Measurements from ENCODE around the gene POLD2. TPM values are rescaled to one million over a fixed set of nuclear protein-coding genes. Genes with fewer than 3 reads are reported as not detected.

POLD2 gene
- total RNA-seq, 4 donors from 2014 or later, result 33.9 to 87.9 (median 71.0) TPM

DNA sequence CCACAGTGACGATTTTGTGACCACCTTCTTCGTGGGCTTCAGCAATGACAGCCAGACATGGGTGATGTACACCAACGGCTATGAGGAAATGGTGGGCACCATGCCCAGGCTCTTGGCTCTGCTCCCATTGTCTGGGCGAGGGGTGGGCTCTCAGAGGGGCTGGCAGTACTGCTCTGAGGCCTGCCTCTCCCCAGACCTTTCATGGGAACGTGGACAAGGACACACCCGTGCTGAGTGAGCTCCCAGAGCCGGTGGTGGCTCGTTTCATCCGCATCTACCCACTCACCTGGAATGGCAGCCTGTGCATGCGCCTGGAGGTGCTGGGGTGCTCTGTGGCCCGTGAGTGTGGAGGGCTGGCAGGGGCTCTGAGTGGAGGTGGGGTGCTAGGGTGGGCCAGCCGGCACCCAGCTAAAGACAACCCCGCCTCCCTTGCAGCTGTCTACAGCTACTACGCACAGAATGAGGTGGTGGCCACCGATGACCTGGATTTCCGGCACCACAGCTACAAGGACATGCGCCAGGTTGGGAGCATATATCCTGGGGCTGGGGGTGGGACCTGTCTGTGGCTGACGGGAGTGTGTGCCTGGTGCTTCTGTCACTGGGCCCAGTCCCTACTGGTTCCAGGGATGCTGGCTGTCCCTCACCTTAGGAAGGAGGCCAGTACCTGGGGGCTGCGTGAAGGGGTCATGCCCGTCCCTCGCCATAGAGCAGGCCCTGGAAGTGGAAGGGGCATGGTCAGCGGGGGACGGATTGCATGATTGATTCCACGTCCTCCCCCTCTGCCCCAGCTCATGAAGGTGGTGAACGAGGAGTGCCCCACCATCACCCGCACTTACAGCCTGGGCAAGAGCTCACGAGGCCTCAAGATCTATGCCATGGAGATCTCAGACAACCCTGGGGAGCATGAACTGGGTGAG, 12.4 kb downstream of the POLD2 start:
- H3K9me3 ChIP-seq, result no peaks in the 10 kb centered on the region
- no peak overlapping the region for H3K4me3 ChIP-seq
- no peaks in the 10 kb centered on the region for H3K27me3 ChIP-seq
- H3K27ac ChIP-seq, result no peak overlapping the region
- H3K36me3 ChIP-seq, result peaks cover 0 to 96% (median 0%) of the 10 kb centered on the region in 3 donors
- TF ChIP-seq POLR2A (IDR thresholded peaks at IDR 0.05) (no peak), EP300 (IDR thresholded peaks at IDR 0.05) (no peak)
- TF ChIP-seq, protein P1, sequence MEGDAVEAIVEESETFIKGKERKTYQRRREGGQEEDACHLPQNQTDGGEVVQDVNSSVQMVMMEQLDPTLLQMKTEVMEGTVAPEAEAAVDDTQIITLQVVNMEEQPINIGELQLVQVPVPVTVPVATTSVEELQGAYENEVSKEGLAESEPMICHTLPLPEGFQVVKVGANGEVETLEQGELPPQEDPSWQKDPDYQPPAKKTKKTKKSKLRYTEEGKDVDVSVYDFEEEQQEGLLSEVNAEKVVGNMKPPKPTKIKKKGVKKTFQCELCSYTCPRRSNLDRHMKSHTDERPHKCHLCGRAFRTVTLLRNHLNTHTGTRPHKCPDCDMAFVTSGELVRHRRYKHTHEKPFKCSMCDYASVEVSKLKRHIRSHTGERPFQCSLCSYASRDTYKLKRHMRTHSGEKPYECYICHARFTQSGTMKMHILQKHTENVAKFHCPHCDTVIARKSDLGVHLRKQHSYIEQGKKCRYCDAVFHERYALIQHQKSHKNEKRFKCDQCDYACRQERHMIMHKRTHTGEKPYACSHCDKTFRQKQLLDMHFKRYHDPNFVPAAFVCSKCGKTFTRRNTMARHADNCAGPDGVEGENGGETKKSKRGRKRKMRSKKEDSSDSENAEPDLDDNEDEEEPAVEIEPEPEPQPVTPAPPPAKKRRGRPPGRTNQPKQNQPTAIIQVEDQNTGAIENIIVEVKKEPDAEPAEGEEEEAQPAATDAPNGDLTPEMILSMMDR (IDR thresholded peaks at IDR 0.05), result no peak
- peaks cover 0 to 20% (median 5%) of the 10 kb centered on the region in 4 donors for H3K4me1 ChIP-seq
- no peak for DNase-seq (ENCODE audit: low spot score in 2 of 2)
- WGBS, 2 donors, result 75 to 88% methylated on average over 6 to 24 of the region's 27 CpGs

DNA sequence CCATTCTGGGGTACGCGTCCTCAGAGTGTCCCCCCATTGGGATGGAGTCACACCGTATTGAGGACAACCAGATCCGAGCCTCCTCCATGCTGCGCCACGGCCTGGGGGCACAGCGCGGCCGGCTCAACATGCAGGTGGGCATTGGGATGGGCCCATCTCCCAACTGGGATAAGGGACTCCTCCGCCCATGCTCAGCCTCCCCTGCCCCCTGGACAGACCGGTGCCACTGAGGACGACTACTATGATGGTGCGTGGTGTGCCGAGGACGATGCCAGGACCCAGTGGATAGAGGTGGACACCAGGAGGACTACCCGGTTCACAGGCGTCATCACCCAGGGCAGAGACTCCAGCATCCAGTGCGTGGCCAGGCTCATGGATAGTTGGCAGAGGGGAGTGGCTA, 13.4 kb downstream of the POLD2 start:
- no peak overlapping the region for H3K27ac ChIP-seq
- peaks cover 0 to 86% (median 0%) of the 10 kb centered on the region in 3 donors for H3K36me3 ChIP-seq
- no peak for DNase-seq (ENCODE audit: low spot score in 2 of 2)
- H3K4me3 ChIP-seq, result no peak overlapping the region
- TF ChIP-seq EP300 (IDR thresholded peaks at IDR 0.05) (no peak), POLR2A (IDR thresholded peaks at IDR 0.05) (no peak)
- TF ChIP-seq, protein P1 (IDR thresholded peaks at IDR 0.05), result no peak
- WGBS, 2 donors, result 91 to 92% methylated on average over 13 to 17 of the region's 18 CpGs
- H3K9me3 ChIP-seq, result no peaks in the 10 kb centered on the region
- H3K27me3 ChIP-seq, result no peaks in the 10 kb centered on the region
- H3K4me1 ChIP-seq, result peaks cover 0 to 30% (median 10%) of the 10 kb centered on the region in 4 donors

DNA sequence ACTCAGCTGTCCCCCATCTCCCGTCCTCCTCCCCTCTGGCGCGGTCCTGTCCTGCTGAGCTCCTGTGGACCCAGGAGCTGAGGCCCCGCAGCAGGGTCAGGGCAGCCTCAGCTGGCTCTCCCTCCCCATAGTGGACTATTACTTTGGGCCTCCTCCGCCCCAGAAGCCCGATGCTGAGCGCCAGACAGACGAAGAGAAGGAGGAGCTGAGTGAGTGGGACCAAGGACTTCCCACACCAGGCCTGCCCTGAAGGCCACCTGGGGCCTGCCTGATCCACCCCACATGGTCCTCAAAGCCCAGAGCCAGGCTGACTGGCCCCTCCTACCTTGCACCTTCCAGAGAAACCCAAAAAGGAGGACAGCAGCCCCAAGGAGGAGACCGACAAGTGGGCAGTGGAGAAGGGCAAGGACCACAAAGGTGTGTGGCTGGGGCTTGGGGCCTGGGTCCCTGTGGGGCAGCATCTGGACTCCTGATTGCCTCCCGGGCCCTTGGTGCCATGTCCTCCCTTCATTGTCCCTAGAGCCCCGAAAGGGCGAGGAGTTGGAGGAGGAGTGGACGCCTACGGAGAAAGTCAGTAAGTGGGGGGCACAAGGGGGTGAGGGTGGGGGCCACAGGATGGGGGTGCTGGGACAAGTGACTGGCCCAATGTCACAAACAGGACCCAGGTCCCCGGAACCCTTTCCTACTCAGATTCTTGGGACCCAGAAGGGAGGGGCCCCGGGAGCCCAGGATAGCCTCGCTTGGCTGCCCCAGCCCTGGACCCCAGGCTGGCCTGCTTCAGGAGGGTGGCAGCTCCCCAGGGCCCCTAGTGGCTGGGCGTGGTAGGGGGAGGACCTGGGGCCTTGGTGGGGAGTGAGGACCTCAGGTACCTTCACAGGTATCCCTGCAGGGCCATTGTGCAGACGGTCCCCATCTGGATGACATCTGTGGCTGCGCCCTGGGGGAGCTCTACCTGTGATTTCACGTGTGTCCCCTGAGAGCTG, 14.3 kb downstream of the POLD2 start:
- Histone ChIP-seq H3K4me1 (peaks cover 0 to 38% (median 14%) of the 10 kb centered on the region in 4 donors), H3K36me3 (peaks cover 0 to 77% (median 0%) of the 10 kb centered on the region in 3 donors), H3K4me3 (no peak overlapping the region), H3K27me3 (no peaks in the 10 kb centered on the region), H3K9me3 (no peaks in the 10 kb centered on the region), H3K27ac (peak overlapping the region in 2 of 4 donors; percentile 11 to 97)
- 76 to 81% methylated on average over 19 to 21 of the region's 21 CpGs for WGBS, 2 donors
- TF ChIP-seq, protein P1 (IDR thresholded peaks at IDR 0.05), result peak in 1 of 5 experiments; percentile 6
- no peak for TF ChIP-seq POLR2A (IDR thresholded peaks at IDR 0.05)
- TF ChIP-seq EP300 (IDR thresholded peaks at IDR 0.05), result no peak
- DNase-seq (ENCODE audit: low spot score in 2 of 2), result no peak

DNA sequence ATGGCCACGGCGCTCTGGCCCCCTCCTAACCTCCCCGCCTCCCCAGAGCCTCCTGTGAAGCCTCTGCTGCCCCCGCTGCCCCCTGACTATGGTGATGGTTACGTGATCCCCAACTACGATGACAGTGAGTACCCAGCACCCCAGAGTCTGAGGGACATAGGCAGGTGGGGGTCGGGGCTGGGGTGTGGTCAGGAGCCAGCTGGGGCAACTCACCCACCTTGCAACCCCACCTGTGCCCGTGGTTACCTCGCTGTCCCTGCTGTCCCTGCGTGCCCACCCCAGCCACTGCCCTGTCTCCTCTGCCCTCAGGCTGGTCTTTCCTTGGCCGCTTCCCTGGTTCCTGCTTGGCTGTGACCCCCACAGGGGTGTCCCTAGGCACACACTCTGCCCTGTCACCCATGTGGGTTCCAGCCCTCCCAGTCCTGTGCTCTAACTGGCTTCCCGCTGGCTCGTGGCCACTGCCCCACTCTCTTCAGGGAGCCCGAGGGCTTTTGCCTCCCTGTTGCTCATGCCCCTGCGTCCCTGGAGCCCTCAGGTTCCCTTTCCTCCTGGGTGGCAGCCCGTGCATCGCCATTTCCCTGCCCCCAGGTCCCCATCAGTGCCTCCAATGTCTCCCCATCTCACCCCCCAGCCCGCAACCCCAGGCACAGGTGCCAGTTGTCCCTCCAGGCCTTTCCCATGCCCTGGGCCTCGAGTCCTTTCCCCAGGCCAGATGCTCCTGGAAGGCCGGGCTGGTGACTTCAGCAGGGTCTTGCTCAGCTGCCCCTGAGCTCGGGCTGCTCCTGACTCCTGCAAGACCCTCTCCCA, 15.2 kb downstream of the POLD2 start:
- Histone ChIP-seq H3K4me1 (peaks cover 0 to 47% (median 18%) of the 10 kb centered on the region in 4 donors), H3K27ac (peak overlapping the region in 3 of 4 donors; percentile 13 to 97 (median 91))

More for the DNA sequence above, 15.2 kb downstream of the POLD2 start:
- Histone ChIP-seq H3K9me3 (no peaks in the 10 kb centered on the region), H3K4me3 (no peak overlapping the region), H3K36me3 (peaks cover 0 to 68% (median 0%) of the 10 kb centered on the region in 3 donors), H3K27me3 (no peaks in the 10 kb centered on the region)
- TF ChIP-seq EP300 (IDR thresholded peaks at IDR 0.05), result no peak
- TF ChIP-seq, protein P1 (IDR thresholded peaks at IDR 0.05), result no peak
- no peak for TF ChIP-seq POLR2A (IDR thresholded peaks at IDR 0.05)
- 84 to 90% methylated on average over 19 to 21 of the region's 21 CpGs for WGBS, 2 donors
- DNase-seq (ENCODE audit: low spot score in 2 of 2), result no peak
